ENCODE data around the gene DGLUCY. TPM values are rescaled to one million over a fixed set of nuclear protein-coding genes. Genes with fewer than 3 reads are reported as not detected.
A peak's percentile ranks its signal among the peaks of the same experiment; 100 is the strongest.
"Not testable (repeated sequence)": the region's sequence is repeated elsewhere in the genome, so short reads cannot be mapped to it uniquely, and the experiment has no call there.

The DGLUCY gene
- total RNA-seq, 1 donor from 2014 or later, result 53.8 TPM

- DNase-seq (ENCODE audit: low spot score), result no peak
- intact Hi-C loops (cut with DNase I), result no loop called here
- ATAC-seq, result no peak
Observed at GRCh38 chr14:91100102-91100501, 13.8 kb upstream of the DGLUCY start.

GRCh38 chr14:91103116-91103515 is 10.8 kb upstream of the DGLUCY start:
- no peak for DNase-seq (ENCODE audit: low spot score)

GRCh38 chr14:91108941-91109611 is 4.8 kb upstream of the DGLUCY start:
- no peak for DNase-seq (ENCODE audit: low spot score)

More at GRCh38 chr14:91103116-91103515, 10.8 kb upstream of the DGLUCY start:
- intact Hi-C loops (cut with DNase I), result no loop called here
- ATAC-seq, result no peak

GRCh38 chr14:91111443-91111842 is 2.4 kb upstream of the DGLUCY start:
- DNase-seq (ENCODE audit: low spot score) (no peak), ATAC-seq (no peak)
- intact Hi-C loops (cut with DNase I), result no loop called here

More at GRCh38 chr14:91108941-91109611, 4.8 kb upstream of the DGLUCY start:
- ATAC-seq, result no peak
- intact Hi-C loops (cut with DNase I), result no loop called here

- no peak for ATAC-seq
- intact Hi-C loops (cut with DNase I), result no loop called here
- no peak for DNase-seq (ENCODE audit: low spot score)
Observed at GRCh38 chr14:91112194-91112593, 1.7 kb upstream of the DGLUCY start.

GRCh38 chr14:91114079-91115065 is 499 bp downstream of the DGLUCY start:
- DNase-seq (ENCODE audit: low spot score) (no peak), ATAC-seq (peak; percentile 81)
- intact Hi-C loops (cut with DNase I), result no loop called here

GRCh38 chr14:91115986-91116770 is 2.3 kb downstream of the DGLUCY start:
- intact Hi-C loops (cut with DNase I), result no loop called here
- DNase-seq (ENCODE audit: low spot score) (no peak), ATAC-seq (no peak)

- ATAC-seq (no peak), DNase-seq (ENCODE audit: low spot score) (no peak)
- intact Hi-C loops (cut with DNase I), result no loop called here
Observed at GRCh38 chr14:91116913-91117588, 3.2 kb downstream of the DGLUCY start.

GRCh38 chr14:91117960-91118359 is 4.1 kb downstream of the DGLUCY start:
- DNase-seq (ENCODE audit: low spot score) (no peak), ATAC-seq (no peak)
- intact Hi-C loops (cut with DNase I), result no loop called here

- DNase-seq (ENCODE audit: low spot score), result no peak
- no peak for ATAC-seq
- intact Hi-C loops (cut with DNase I), result no loop called here
Observed at GRCh38 chr14:91118511-91119068, 4.7 kb downstream of the DGLUCY start.

GRCh38 chr14:91119556-91120311 is 5.9 kb downstream of the DGLUCY start:
- DNase-seq (ENCODE audit: low spot score), result no peak
- peak; percentile 73 for ATAC-seq
- intact Hi-C loops (cut with DNase I), result no loop called here

- DNase-seq (ENCODE audit: low spot score) (no peak), ATAC-seq (no peak)
- intact Hi-C loops (cut with DNase I), result no loop called here
Observed at GRCh38 chr14:91123201-91123600, 9.3 kb downstream of the DGLUCY start.

GRCh38 chr14:91124406-91125270 is 10.8 kb downstream of the DGLUCY start:
- ATAC-seq; DNase-seq (ENCODE audit: low spot score); intact Hi-C loops (cut with DNase I): not testable (repeated sequence)

GRCh38 chr14:91125271-91125660 is 11.4 kb downstream of the DGLUCY start:
- intact Hi-C loops (cut with DNase I), result no loop called here
- DNase-seq (ENCODE audit: low spot score), result no peak
- no peak for ATAC-seq

- DNase-seq (ENCODE audit: low spot score) (no peak), ATAC-seq (no peak)
- intact Hi-C loops (cut with DNase I), result no loop called here
Observed at GRCh38 chr14:91125801-91126200, 11.9 kb downstream of the DGLUCY start.

GRCh38 chr14:91126761-91127160 is 12.9 kb downstream of the DGLUCY start:
- intact Hi-C loops (cut with DNase I), result no loop called here
- DNase-seq (ENCODE audit: low spot score) (no peak), ATAC-seq (peak; percentile 52)

GRCh38 chr14:91127401-91127801 is 13.5 kb downstream of the DGLUCY start:
- intact Hi-C loops (cut with DNase I), result no loop called here
- ATAC-seq (peak; percentile 32), DNase-seq (ENCODE audit: low spot score) (no peak)

Measured in sciatic nerve (tissue), 2 donors.